ENCODE results near the gene VSX2. TPM values are rescaled to one million over a fixed set of nuclear protein-coding genes. Genes with fewer than 3 reads are reported as not detected.

The VSX2 gene
- total and polyA plus RNA-seq, 9 donors: not detected

GRCh38 chr14:74299061-74299545 lies 59.9 kb downstream of the VSX2 start:
- H3K4me3 ChIP-seq (ENCODE audit: low read length): no peak overlapping the region
- H3K4me1 ChIP-seq (ENCODE audit: control insufficient read depth, insufficient read depth, low read length): peaks cover 17% of the 10 kb centered on the region
- WGBS (ENCODE audit: insufficient coverage): 55% methylated on average over 8 of the region's 10 CpGs
- no peaks in the 10 kb centered on the region for H3K27me3 ChIP-seq (ENCODE audit: control insufficient read depth, insufficient read depth, low read length)
- H3K9me3 ChIP-seq (replicated peaks; ENCODE audit: control insufficient read depth, low read depth, low read length): no peaks in the 10 kb centered on the region
- peak overlapping the region; percentile 64 for H3K27ac ChIP-seq (ENCODE audit: low read length)
- peaks cover 56% of the 10 kb centered on the region for H3K36me3 ChIP-seq (ENCODE audit: control insufficient read depth, insufficient read depth, low read length)
- DNase-seq: peak; percentile 67

- Histone ChIP-seq H3K27me3 (ENCODE audit: control insufficient read depth, insufficient read depth, low read length) (no peaks in the 10 kb centered on the region), H3K4me3 (ENCODE audit: low read length) (peak overlapping the region; percentile 98), H3K36me3 (ENCODE audit: control insufficient read depth, insufficient read depth, low read length) (peaks cover 31% of the 10 kb centered on the region), H3K4me1 (ENCODE audit: control insufficient read depth, insufficient read depth, low read length) (peaks cover 17% of the 10 kb centered on the region), H3K27ac (ENCODE audit: low read length) (peak overlapping the region; percentile 97), H3K9me3 (replicated peaks; ENCODE audit: control insufficient read depth, low read depth, low read length) (no peaks in the 10 kb centered on the region)
- 14% methylated on average over 6 of the region's 22 CpGs for WGBS (ENCODE audit: insufficient coverage)
- no peak for DNase-seq
These were observed 62.4 kb downstream of the VSX2 start for GRCh38 chr14:74301594-74302151.

- peak overlapping the region; percentile 97 for H3K27ac ChIP-seq (ENCODE audit: low read length)
- H3K4me3 ChIP-seq (ENCODE audit: low read length): peak overlapping the region; percentile 98
- DNase-seq: peak; percentile 59
- H3K4me1 ChIP-seq (ENCODE audit: control insufficient read depth, insufficient read depth, low read length): peaks cover 17% of the 10 kb centered on the region
- no peaks in the 10 kb centered on the region for H3K9me3 ChIP-seq (replicated peaks; ENCODE audit: control insufficient read depth, low read depth, low read length)
- 0% methylated on average over 2 of the region's 6 CpGs for WGBS (ENCODE audit: insufficient coverage)
- no peaks in the 10 kb centered on the region for H3K27me3 ChIP-seq (ENCODE audit: control insufficient read depth, insufficient read depth, low read length)
- peaks cover 26% of the 10 kb centered on the region for H3K36me3 ChIP-seq (ENCODE audit: control insufficient read depth, insufficient read depth, low read length)
These were observed 62.9 kb downstream of the VSX2 start for GRCh38 chr14:74302152-74302628.

- H3K4me1 ChIP-seq (ENCODE audit: control insufficient read depth, insufficient read depth, low read length): peaks cover 17% of the 10 kb centered on the region
- H3K36me3 ChIP-seq (ENCODE audit: control insufficient read depth, insufficient read depth, low read length): peaks cover 19% of the 10 kb centered on the region
- H3K4me3 ChIP-seq (ENCODE audit: low read length): peak within 1 kb of the TSS; percentile 98
- peak within 1 kb of the TSS; percentile 97 for H3K27ac ChIP-seq (ENCODE audit: low read length)
- WGBS (ENCODE audit: insufficient coverage): 12% methylated on average over 51 of the region's 61 CpGs
- peak; percentile 98 for DNase-seq
- no peaks in the 10 kb centered on the region for H3K9me3 ChIP-seq (replicated peaks; ENCODE audit: control insufficient read depth, low read depth, low read length)
- no peaks in the 10 kb centered on the region for H3K27me3 ChIP-seq (ENCODE audit: control insufficient read depth, insufficient read depth, low read length)
These were observed 63.7 kb downstream of the VSX2 start, which contains the start of gene ABCD4 for GRCh38 chr14:74302634-74303569. TSS of gene ABCD4 (minus strand) at chr14:74302934. CDS start at chr14:74302912, 22 bp downstream.

- H3K9me3 ChIP-seq (replicated peaks; ENCODE audit: control insufficient read depth, low read depth, low read length): no peaks in the 10 kb centered on the region
- H3K4me3 ChIP-seq (ENCODE audit: low read length): no peak overlapping the region
- no peak for DNase-seq
- H3K4me1 ChIP-seq (ENCODE audit: control insufficient read depth, insufficient read depth, low read length): no peaks in the 10 kb centered on the region
- no peaks in the 10 kb centered on the region for H3K36me3 ChIP-seq (ENCODE audit: control insufficient read depth, insufficient read depth, low read length)
- no peaks in the 10 kb centered on the region for H3K27me3 ChIP-seq (ENCODE audit: control insufficient read depth, insufficient read depth, low read length)
- 73% methylated on average over 2 of the region's 5 CpGs for WGBS (ENCODE audit: insufficient coverage)
- no peak overlapping the region for H3K27ac ChIP-seq (ENCODE audit: low read length)
These were observed 69.4 kb downstream of the VSX2 start for GRCh38 chr14:74308695-74309094.

GRCh38 chr14:74309125-74310022 lies 70.1 kb downstream of the VSX2 start:
- no peak for DNase-seq
- H3K4me1 ChIP-seq (ENCODE audit: control insufficient read depth, insufficient read depth, low read length): no peaks in the 10 kb centered on the region
- H3K9me3 ChIP-seq (replicated peaks; ENCODE audit: control insufficient read depth, low read depth, low read length): no peaks in the 10 kb centered on the region
- no peak overlapping the region for H3K4me3 ChIP-seq (ENCODE audit: low read length)
- WGBS (ENCODE audit: insufficient coverage): 60% methylated on average over 1 of the region's 8 CpGs
- H3K36me3 ChIP-seq (ENCODE audit: control insufficient read depth, insufficient read depth, low read length): no peaks in the 10 kb centered on the region
- H3K27ac ChIP-seq (ENCODE audit: low read length): no peak overlapping the region
- H3K27me3 ChIP-seq (ENCODE audit: control insufficient read depth, insufficient read depth, low read length): no peaks in the 10 kb centered on the region

- H3K4me1 ChIP-seq (ENCODE audit: control insufficient read depth, insufficient read depth, low read length): no peaks in the 10 kb centered on the region
- WGBS (ENCODE audit: insufficient coverage): no CpG with 5 or more reads among the region's 2 CpGs
These were observed 72.9 kb downstream of the VSX2 start for GRCh38 chr14:74312161-74312560.

More at GRCh38 chr14:74312161-74312560, 72.9 kb downstream of the VSX2 start:
- Histone ChIP-seq H3K27ac (ENCODE audit: low read length) (no peak overlapping the region), H3K27me3 (ENCODE audit: control insufficient read depth, insufficient read depth, low read length) (no peaks in the 10 kb centered on the region), H3K36me3 (ENCODE audit: control insufficient read depth, insufficient read depth, low read length) (no peaks in the 10 kb centered on the region), H3K4me3 (ENCODE audit: low read length) (no peak overlapping the region), H3K9me3 (replicated peaks; ENCODE audit: control insufficient read depth, low read depth, low read length) (no peaks in the 10 kb centered on the region)
- no peak for DNase-seq

Other genes with a start within 250 kb of the VSX2 start
- 10.4 TPM for gene ENTPD5, start 220.2 kb upstream of the VSX2 start, total RNA-seq
- 10 to 100 TPM; 11.2 to 15.3 (median 13.9) TPM for gene ENTPD5, start 220.2 kb upstream of the VSX2 start, polyA plus RNA-seq (ENCODE audit: insufficient read depth in 1 of 8, insufficient read length in 8 of 8, low replicate concordance in 1 of 8)
- gene BBOF1, start 220.1 kb upstream of the VSX2 start, total RNA-seq: 7.8 TPM
- 1 to 10 TPM; 5.7 to 8.6 (median 6.4) TPM for gene BBOF1, start 220.1 kb upstream of the VSX2 start, polyA plus RNA-seq (ENCODE audit: insufficient read depth in 1 of 8, insufficient read length in 8 of 8, low replicate concordance in 1 of 8)
- gene ALDH6A1, start 155.0 kb upstream of the VSX2 start, total RNA-seq: 17.3 TPM
- gene ALDH6A1, start 155.0 kb upstream of the VSX2 start, polyA plus RNA-seq (ENCODE audit: insufficient read depth in 1 of 8, insufficient read length in 8 of 8, low replicate concordance in 1 of 8): 10 to 100 TPM in 7 of 8 donors, 1 to 10 TPM in 1; 7.2 to 16.8 (median 12.6) TPM
- 7.9 TPM for gene LIN52, start 154.5 kb upstream of the VSX2 start, total RNA-seq
- 10 to 100 TPM in 7 of 8 donors, 1 to 10 TPM in 1; 10.0 to 13.5 (median 10.4) TPM for gene LIN52, start 154.5 kb upstream of the VSX2 start, polyA plus RNA-seq (ENCODE audit: insufficient read depth in 1 of 8, insufficient read length in 8 of 8, low replicate concordance in 1 of 8)
- 33.5 TPM for gene ABCD4, start 63.5 kb downstream of the VSX2 start, total RNA-seq
- gene ABCD4, start 63.5 kb downstream of the VSX2 start, polyA plus RNA-seq (ENCODE audit: insufficient read depth in 1 of 8, insufficient read length in 8 of 8, low replicate concordance in 1 of 8): 10 to 100 TPM; 45.2 to 71.0 (median 58.9) TPM
- not detected for gene VRTN, start 109.0 kb downstream of the VSX2 start, total RNA-seq
- gene VRTN, start 109.0 kb downstream of the VSX2 start, polyA plus RNA-seq (ENCODE audit: insufficient read depth in 1 of 8, insufficient read length in 8 of 8, low replicate concordance in 1 of 8): under 1 TPM in 1 of 8 donors, not detected in 7; 0.08 TPM
- 0.04 TPM for gene SYNDIG1L, start 186.8 kb downstream of the VSX2 start, total RNA-seq
- under 1 TPM in 3 of 8 donors, not detected in 5; 0.07 to 0.10 (median 0.08) TPM for gene SYNDIG1L, start 186.8 kb downstream of the VSX2 start, polyA plus RNA-seq (ENCODE audit: insufficient read depth in 1 of 8, insufficient read length in 8 of 8, low replicate concordance in 1 of 8)